Measurements from ENCODE around the gene IL27RA.

- TF ChIP-seq CTCF (IDR thresholded peaks at IDR 0.05; ENCODE audit: low read depth, low read length) (no peak), EZH2phosphoT487 (IDR thresholded peaks at IDR 0.05; ENCODE audit: low read depth) (no peak)
Observed at GRCh38 chr19:14006766-14007562, 24.6 kb upstream of the IL27RA start.

All from OCI-LY3 (cell line).